ENCODE measurements around the gene ALS2CL.

- TF ChIP-seq, protein P1, sequence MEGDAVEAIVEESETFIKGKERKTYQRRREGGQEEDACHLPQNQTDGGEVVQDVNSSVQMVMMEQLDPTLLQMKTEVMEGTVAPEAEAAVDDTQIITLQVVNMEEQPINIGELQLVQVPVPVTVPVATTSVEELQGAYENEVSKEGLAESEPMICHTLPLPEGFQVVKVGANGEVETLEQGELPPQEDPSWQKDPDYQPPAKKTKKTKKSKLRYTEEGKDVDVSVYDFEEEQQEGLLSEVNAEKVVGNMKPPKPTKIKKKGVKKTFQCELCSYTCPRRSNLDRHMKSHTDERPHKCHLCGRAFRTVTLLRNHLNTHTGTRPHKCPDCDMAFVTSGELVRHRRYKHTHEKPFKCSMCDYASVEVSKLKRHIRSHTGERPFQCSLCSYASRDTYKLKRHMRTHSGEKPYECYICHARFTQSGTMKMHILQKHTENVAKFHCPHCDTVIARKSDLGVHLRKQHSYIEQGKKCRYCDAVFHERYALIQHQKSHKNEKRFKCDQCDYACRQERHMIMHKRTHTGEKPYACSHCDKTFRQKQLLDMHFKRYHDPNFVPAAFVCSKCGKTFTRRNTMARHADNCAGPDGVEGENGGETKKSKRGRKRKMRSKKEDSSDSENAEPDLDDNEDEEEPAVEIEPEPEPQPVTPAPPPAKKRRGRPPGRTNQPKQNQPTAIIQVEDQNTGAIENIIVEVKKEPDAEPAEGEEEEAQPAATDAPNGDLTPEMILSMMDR (IDR thresholded peaks at IDR 0.05; ENCODE audit: poor library complexity): no peak
- TF ChIP-seq EZH2phosphoT487 (IDR thresholded peaks at IDR 0.05; ENCODE audit: low read depth, severe bottlenecking, unreplicated experiment) (no peak), EZH2 (IDR thresholded peaks at IDR 0.05; ENCODE audit: borderline replicate concordance) (no peak)
Measured at GRCh38 chr3:46736006-46736872, 42.8 kb upstream of the ALS2CL start.

Measured in hepatocyte (in vitro differentiated cells).